NCI-H524 treated with DMSO at 0.1 percent for 48 hours (cell line): ENCODE data around the gene SLCO4A1.

Experiments
- DNase-seq: peaks from one replicate; lab custom pipeline; 2025; lab: John Stamatoyannopoulos, UW

Gene SLCO4A1

DNA sequence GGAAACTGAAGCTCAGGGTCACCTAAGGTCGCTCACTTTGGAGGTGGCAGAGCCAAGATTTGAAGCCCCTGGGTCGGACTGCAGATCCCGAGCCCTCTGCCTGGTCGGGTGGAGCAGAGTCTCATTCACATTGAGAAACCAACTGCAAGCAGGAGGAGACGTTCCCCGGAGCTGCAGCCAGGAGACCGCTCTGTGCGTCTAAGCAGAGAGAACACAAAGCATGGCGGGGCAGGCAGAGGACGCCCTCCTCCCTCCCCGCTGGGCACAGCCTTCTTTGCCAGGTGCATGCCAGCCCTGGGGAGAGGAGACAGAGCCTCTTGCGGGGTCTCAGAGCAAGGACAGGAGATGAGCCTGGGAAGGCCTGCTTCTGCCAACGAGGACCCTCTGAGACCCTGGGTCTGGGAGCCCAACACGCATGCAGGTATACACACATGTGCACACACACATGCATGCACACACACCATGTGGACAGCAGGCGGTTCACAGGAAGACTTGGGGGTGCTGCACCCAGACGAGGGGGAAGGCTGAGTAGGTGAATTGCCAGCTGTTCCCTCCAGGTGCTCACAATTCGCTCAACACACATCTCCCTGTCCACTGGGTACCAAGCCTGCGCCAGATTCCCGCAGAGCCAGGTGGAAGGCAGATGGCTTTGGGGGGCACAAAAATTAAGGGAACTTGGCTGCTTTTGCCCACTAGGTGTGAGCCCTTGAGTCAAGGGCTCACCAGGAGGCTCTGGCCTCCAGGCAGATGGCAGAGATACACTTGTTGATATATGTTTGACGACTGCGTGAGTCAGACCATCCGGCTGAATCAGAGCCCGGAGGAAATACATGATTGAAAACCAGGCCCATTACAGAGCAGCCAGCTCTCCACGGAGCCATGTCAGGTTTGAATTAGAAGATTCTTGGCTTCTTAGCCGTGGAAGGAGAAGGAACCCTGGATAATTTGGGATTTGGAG, 60.9 kb downstream of the SLCO4A1 start:
- DNase-seq: peak; percentile 62

DNA sequence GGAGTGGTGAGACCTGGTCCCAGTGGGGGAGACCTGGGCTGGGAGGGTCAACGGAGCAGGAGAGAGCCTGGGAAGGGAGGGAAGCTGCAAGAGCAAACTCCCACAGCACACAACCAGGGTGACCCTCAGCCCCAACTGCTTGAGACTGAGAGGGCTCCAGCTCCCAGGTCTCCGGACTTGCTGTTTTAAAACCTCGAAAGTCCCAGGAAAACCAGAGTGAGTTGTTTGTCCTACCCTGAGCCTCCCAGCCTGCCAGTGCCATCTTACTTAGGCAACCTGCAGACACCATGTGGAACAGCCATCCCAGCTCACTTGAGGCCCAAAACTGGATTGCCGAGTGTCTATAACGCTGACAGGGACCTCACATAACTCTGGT, 61.5 kb downstream of the SLCO4A1 start:
- no peak for DNase-seq

DNA sequence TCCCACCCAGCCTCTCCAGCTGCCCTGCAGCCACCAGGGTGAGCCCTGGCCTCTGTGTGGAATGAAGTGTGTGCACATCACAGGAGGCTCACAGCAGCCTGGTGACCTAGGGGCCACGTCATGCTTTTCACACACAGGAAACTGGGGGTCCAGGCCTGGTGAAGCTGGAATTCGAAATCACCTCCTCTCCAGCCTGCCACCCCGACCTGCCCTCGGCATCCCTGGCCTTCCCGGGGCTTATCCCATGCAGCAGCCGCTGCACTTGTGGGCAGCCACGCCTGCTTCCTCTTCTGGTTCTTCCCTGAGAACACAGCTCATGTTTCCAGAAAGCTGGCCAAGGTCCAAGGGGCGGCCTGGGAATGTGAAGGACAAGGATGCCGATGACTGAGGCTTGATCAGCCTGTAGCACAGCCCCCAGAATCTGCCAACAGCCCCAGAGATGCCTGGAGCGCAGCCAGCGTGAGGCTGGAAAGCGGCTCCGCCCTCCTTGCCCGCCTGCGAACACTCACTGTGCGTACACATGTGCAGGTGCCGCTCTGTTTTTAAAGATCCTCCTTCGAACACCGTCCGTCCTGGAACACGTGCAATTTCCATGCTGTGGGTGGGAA, 62.1 kb downstream of the SLCO4A1 start:
- peak; percentile 62 for DNase-seq

DNA sequence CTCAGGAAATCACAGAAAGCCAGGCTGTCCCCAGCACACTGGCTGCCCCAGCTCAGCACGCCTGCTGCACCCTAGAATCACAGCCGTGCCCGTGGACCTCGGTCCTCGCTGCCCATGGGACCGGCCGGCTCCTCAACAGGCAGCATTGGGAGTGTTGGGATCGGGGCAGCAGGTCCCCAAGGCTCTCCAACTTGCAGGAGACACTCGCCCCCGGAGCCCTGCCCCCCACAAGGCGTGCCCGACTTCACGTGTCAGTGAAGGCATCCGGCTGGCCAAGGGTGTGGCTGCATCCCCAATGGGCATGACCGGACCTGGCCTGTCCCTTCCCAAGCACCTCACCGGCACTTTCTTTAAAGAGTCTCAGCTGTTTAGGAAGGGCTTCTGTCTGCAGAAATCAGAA, 63.3 kb downstream of the SLCO4A1 start:
- no peak for DNase-seq

DNA sequence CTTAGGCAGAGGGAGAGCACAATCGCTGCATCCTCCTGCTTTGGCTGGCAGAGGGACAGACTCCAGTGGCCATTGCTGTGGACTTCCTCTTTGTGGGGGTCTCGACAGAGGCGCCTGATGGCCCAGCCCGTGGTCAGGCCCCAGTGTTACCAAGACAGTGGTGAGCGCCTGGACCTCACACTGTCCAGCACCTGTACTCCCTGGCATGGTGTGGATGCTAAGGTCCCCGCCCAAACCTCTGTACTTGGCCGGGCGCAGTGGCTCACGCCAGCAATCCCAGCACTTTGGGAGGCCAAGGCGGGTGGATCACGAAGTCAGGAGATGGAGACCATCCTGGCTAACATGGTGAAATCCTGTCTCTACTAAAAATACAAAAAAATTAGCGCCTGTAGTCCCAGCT, 64.0 kb downstream of the SLCO4A1 start:
- no peak for DNase-seq

DNA sequence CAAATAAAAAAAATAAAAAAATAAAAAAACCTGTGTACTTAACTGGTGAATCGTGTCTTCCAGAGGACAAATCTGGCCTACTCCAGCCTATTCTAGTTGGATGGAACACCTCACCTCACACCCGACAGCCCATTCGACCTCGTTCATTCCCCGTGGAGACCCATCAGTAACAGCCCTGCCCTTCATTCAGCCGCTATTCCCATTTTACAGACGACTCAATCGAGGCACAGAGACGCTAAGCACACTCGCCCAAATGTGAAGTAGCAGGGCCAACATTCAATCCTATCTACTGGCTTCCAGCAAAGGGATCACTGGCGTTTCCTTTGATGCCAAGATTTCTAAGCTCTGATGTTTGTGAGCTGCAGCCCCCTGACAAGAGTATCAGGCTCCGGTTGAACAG, 64.6 kb downstream of the SLCO4A1 start:
- no peak for DNase-seq

DNA sequence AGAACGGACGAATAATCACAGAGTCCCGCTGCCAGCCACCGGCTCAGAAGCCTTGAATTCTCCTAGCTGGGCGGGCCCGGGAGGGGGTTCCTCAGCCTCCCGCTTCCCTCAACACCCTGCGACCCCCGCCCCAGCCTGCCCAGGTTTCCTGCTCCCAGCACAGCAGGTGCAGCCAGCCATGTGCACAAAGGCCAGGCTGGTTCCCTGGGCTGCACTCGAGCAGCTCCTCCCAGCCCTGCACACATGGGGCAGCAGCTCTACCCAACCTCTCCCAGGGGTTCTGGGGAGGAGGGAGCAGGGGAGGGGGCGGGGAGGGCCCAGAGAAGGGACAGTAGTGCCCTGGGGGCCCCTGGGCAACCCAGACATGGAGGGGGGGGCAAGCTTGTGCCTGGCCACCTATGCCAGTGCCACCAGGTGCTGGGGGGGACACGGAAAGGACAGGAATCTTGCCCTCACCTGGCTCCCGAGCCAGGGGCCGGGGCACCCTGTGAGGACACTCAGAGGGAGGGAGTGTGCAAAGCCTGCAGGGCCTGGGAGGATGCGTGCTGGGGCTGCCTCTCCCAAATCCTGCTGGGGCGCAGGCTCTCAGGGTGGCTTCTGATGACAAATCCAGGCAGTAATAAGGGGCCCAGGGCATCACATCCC, 65.1 kb downstream of the SLCO4A1 start:
- no peak for DNase-seq

DNA sequence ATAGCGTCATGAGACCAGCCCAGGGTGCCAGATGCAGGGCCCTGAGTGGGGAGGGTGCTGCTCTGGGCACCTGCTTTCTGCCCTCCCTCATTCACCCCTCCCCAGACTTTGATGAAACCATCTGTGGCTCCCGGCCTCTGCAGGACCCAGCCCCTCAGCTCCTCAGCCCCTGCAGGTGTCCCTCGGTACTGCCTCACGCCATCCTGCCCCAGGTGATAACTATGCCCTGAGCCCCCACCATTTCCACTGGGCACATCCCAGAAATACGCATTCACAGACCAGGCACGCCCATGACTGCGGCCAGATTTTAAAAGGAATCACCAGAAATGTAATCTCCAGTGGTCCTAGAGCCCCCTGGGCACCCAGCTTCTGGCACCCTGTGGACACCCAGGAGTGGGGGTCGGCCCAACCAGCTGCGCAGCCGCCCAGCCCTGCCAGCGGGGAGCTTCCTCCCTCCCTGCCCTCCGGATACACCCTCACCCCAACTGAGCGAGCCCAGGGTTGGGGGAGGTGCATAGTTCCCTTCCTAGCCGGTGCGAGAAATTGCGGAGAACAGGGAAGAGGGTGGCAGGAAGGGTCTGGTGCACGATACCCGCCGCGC, 65.7 kb downstream of the SLCO4A1 start:
- DNase-seq: peak; percentile 78

DNA sequence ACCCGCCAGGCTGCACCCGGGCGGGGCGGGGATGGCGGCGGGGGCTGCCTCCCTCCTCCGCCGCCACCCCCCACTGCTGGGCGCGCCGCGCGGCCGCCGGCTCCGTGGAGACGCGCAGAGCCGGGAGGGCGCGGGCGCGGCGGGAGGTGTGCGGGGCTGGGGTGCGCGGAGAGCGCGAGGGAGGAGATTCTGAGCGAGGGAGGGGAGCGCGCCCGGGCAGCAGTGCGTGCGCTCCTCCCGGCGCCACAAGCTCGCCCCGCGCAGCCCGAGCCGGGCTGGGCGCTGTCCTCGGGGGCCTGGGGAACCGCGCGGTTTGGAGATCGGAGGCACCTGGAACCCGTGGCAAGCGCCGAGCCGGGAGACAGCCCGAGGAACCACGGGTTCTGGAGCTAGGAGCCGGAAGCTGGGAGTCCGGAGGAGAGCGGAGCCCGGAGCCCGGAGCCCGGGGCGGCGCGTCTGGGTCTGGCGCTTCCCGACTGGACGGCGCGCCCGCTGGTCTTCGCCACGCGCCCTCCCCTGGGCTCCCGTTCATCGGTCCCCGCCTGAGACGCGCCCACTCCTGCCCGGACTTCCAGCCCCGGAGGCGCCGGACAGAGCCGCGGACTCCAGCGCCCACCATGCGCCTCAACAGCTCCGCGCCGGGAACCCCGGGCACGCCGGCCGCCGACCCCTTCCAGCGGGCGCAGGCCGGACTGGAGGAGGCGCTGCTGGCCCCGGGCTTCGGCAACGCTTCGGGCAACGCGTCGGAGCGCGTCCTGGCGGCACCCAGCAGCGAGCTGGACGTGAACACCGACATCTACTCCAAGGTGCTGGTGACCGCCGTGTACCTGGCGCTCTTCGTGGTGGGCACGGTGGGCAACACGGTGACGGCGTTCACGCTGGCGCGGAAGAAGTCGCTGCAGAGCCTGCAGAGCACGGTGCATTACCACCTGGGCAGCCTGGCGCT, 66.6 kb downstream of the SLCO4A1 start, which contains the start of gene NTSR1:
Gene NTSR1 (plus strand): TSS at position 246 of the 946 bp plus-strand sequence. CDS start 372 bp downstream, at position 618.
- no peak for DNase-seq

DNA sequence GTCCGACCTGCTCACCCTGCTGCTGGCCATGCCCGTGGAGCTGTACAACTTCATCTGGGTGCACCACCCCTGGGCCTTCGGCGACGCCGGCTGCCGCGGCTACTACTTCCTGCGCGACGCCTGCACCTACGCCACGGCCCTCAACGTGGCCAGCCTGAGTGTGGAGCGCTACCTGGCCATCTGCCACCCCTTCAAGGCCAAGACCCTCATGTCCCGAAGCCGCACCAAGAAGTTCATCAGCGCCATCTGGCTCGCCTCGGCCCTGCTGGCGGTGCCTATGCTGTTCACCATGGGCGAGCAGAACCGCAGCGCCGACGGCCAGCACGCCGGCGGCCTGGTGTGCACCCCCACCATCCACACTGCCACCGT, 67.2 kb downstream of the SLCO4A1 start:
- DNase-seq: peak; percentile 40

DNA sequence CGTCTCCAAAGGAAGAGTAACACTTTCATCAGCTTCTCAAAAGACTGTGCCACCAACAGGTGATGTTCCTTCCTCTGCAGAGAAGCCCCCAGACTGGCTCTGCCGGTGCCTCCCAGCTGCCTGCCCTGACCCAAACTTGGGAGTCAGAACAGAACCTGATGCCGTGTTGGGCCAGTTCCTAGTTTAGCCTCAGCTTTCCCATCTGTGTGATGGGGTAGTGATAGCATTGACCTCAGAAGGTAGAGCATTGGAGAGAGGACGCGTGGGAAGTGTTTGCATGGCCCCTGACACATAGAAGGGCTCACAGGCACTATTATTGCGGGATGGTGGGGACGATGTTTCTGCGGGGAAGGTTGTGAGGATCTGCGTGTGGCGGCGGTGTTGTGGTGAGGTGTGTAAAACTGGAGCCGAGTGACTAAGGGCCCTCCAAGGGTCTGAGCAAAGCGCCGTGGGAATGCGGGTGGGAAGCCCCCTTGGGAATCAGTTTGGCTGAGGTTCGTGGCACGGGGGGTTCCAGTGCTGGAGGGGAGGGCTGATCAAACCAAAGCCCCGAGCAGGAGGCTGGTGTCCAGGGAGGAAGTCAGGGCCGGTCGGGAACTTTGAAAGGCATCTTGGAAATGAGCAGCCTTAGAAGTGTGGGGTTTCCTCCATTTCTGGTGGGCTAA, 68.0 kb downstream of the SLCO4A1 start:
- DNase-seq: no peak

DNA sequence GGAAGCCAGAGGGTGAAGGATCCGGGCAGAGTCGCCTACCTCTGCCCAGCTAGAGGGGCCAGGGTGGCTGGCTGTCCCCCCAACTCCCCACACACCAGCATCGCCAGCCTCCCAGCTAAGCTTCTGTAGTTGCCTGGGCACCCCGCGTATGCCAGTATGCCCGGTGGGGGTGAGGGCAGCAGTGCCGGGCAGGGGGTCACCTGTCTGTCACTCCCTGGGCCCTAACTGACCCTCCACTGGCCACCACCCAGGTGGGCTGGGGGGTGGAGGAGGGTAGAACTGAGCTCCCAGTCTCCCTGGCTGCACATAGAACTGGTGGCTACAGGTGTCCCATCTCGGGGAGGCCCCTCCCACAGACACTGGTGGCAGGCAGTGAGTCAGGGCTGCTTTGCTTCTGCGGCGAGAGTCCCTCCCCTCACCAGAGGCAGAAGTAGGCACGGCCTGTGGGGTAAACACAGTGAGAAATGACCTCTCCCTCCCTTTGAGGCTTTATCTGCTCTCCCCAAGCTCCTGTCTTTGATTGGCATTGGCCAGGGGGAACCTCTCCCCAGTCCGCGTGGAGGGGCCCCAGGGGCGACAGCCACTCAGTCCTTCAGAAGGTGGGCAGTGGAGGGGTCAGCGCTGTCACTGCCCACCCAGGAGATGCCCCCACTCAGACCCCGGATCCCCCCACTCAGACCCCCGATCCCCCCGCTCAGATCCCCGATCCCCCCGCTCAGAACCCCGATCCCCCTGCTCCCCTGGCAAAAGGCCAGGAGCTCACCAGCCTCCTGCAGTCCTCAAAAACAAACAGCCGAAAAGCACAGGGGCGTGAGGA, 68.8 kb downstream of the SLCO4A1 start:
- no peak for DNase-seq

DNA sequence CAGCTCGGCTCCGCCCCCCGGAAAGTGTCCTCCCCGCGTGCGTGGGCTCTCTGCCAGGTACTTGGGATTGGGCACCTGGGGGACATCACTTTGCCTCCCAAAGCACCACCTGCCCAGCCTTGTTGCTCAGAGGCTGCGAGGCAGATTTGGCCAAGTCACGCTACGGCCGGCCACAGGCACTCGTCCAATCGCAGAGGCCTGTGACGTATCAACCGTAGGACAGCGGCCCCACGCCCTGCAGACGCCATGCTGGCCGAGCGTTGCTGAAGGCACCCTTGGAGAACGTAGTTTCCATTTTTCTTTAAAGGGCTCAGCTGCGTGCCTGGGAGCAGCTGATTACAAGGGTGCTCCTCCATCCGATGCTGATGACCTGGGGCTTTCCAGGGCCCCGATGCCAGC, 69.4 kb downstream of the SLCO4A1 start:
- no peak for DNase-seq

DNA sequence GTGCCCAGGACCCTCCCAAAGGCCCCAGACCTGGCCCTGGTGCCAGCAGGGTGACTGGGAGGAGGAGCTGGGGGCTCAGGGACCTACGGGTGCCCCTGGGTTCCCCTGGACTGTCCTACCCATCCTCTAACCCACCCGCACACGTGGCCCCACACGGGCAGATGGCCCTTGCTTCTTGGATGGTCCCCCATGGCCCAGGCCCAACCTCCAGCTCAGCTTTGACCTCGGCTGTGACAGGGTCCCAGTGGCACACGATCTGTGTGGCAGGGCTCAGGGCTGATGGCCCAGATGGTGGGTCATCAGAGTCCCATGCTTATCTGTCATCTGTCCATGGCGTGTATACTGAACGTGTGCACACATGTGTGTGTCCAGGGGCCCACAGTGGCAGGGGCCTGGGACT, 70.3 kb downstream of the SLCO4A1 start:
- DNase-seq: no peak

DNA sequence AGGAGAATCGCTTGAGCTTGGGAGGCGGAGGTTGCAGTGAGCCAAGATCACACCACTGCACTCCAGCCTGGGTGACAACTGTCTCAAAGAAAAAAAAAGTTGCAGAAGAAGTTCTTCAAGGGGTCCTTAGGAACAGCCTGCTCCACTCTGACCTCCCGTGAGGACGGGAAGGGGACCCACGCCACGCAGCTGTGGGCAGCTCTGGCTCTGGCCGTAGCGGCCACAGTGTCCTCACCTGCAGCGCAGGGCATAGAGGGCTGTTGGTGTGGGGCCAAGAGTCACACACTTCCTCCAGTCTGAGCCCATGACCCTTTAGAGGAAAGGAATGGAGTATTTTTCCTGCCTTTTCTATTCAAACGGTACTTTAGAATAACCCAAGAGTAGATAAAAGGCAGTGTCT, 71.7 kb downstream of the SLCO4A1 start:
- DNase-seq: no peak

DNA sequence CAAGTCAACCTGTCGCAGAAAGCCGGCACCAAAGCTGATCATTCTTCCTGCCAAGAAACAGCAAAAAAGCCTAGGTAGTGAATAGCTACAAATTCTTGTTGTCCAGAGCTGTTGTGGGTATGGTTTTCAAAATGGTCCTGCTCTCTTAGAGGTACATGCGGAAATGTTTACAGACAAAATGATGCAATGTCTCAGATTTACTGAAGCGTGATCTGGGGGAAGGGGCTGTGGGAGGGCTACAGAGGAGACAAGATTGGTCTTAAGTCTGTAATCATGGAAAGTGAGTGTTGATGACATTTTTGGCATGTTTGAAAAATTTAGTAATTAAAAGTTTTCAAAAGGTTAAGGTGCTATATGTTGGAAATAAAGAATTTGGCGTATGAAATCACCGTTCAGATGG, 72.5 kb downstream of the SLCO4A1 start:
- no peak for DNase-seq

DNA sequence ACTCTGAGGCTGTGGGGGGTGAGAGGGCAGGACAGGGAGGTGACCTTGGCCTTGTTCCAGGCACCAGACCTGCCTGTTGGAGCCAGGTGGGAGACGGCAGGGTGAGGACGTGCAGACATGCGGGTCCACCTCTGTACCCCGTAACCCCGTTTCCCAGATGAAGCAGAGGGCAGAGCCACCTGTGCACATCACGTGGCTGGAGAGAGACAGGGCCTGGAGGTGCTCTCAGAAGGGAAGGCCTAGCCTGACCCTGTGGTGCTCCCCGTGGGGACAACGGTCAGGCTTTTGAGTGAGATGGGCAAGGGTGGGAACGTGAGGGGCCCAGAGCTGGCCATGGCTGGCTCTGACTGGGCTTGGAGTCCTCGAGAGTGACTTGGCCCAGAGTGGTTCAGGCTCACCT, 72.9 kb downstream of the SLCO4A1 start:
- DNase-seq: no peak

DNA sequence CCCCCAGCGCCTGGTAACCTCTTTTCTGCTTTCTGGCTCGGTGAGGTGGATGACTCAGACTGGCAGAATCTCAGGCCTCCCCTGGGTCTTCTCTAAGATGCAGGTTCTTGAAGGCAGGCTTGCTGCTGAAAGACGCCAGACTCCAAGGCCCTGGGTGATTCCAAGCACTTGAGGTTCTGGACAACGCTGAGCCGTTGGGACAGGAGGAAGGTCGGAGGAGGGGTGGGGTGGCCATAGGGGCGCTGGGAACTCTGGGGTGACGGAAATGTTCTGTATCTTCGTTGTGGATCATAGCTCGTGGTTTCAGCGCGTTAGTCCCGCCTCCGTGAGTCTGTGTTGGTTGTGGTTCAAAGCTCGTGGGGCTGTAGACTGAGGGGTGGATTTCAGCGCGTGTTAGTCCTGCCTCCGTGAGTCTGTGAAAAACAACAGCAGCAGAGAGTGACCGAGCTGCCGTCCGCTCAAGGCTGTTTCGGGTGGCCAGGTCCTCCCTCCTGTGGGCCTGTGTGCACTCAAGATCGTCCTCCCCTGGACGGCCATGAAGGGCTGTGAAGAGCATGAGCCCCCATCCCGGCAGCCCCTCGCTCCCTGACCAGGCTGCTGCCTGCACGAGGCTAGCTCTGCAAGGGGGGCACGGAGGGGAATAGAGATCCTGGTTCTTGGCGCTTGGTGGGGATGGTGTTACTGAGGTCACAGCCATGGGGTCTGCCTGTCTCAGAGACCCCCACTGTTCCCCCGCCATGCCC, 74.1 kb downstream of the SLCO4A1 start:
- no peak for DNase-seq

DNA sequence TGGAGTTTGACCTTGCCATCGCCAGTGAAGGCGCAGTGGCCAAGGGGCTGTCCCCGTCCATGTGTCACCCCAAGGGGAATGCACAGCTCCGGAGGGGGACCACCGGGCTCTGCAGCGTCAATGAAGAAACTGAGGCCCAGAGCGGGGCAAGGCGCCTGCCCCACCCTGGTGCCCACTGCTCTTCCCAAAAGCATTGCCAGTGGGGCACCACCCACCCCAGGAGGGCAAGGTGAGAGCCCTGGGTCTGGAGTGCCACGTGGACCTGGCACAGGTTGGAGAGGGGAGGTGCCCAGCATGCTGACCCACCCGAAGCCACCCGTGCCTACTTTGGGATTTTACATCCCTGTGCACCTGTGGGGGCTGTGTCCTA, 74.6 kb downstream of the SLCO4A1 start:
- no peak for DNase-seq
